HS-5 (cell line): ENCODE data around the gene ASB16.

Experiments used
- DNase-seq: peaks from one replicate; pipeline ENCODE4 v3.0.0-alpha.2; 2012; ENCODE audit warnings: low read depth

The ASB16 gene

GRCh38 chr17:44223541-44224071 is 53.1 kb downstream of the ASB16 start:
- peak; percentile 90 for DNase-seq
